ENCODE measurements around the gene MBOAT7.
A peak's percentile ranks its signal among the peaks of the same experiment; 100 is the strongest.

MBOAT7 gene

GRCh38 chr19:54137699-54138488 lies 51.5 kb downstream of the MBOAT7 start, which contains the start of gene CNOT3:
TSS of gene CNOT3 (plus strand) at chr19:54137762. CDS start at chr19:54142979, 5,217 bp downstream.
- no peak for DNase-seq

GRCh38 chr19:54136864-54137698 lies 52.3 kb downstream of the MBOAT7 start:
- DNase-seq = peak; percentile 100

- DNase-seq = no peak
Observed at GRCh38 chr19:54136086-54136863, 53.1 kb downstream of the MBOAT7 start.

GRCh38 chr19:54133957-54134590 lies 55.3 kb downstream of the MBOAT7 start:
- DNase-seq = no peak

GRCh38 chr19:54133312-54133956 lies 55.9 kb downstream of the MBOAT7 start:
- DNase-seq = peak; percentile 34

GRCh38 chr19:54129617-54129996 lies 59.8 kb downstream of the MBOAT7 start:
- DNase-seq = no peak

GRCh38 chr19:54128796-54129616 lies 60.4 kb downstream of the MBOAT7 start:
- no peak for DNase-seq

GRCh38 chr19:54128441-54128725 lies 61.0 kb downstream of the MBOAT7 start:
- no peak for DNase-seq

GRCh38 chr19:54127688-54128440 lies 61.5 kb downstream of the MBOAT7 start:
- DNase-seq = no peak

- DNase-seq = no peak
Observed at GRCh38 chr19:54125713-54126112, 63.7 kb downstream of the MBOAT7 start.

- no peak for DNase-seq
Observed at GRCh38 chr19:54124393-54124792, 65.0 kb downstream of the MBOAT7 start.

GRCh38 chr19:54123682-54124081 lies 65.7 kb downstream of the MBOAT7 start:
- no peak for DNase-seq

Data from EL (cell line).